ENCODE results near the gene SIRT7. TPM values are rescaled to one million over a fixed set of nuclear protein-coding genes. Genes with fewer than 3 reads are reported as not detected.

The SIRT7 gene
- polyA plus RNA-seq, 1 donor from 2014 or later, result 44.5 TPM

- H3K27me3 ChIP-seq (ENCODE audit: insufficient read depth, low read depth, low read length), result no peaks in the 10 kb centered on the region
- H3K27ac ChIP-seq (ENCODE audit: low read length), result no peak within 1 kb of the TSS
- no peaks in the 10 kb centered on the region for H3K9me2 ChIP-seq (ENCODE audit: insufficient read depth, low read length)
- H4K20me1 ChIP-seq (ENCODE audit: insufficient read depth), result no peaks in the 10 kb centered on the region
- H3K9me3 ChIP-seq (ENCODE audit: low read length), result no peaks in the 10 kb centered on the region
- no peak within 1 kb of the TSS for H3K4me3 ChIP-seq (ENCODE audit: low read length)
- no peak within 1 kb of the TSS for H3K4me2 ChIP-seq (ENCODE audit: low read length)
- no peaks in the 10 kb centered on the region for H3K36me3 ChIP-seq (ENCODE audit: insufficient read depth, low read length)
- no peaks in the 10 kb centered on the region for H3K79me2 ChIP-seq (replicated peaks; ENCODE audit: insufficient read depth, low read length)
- no peak within 1 kb of the TSS for H3K9ac ChIP-seq (ENCODE audit: low read length)
- no peak within 1 kb of the TSS for H2AFZ ChIP-seq (ENCODE audit: low read depth, low read length)
- H3F3A ChIP-seq (ENCODE audit: insufficient read depth, low read length, poor library complexity, severe bottlenecking), result no peaks in the 10 kb centered on the region
- no peak for TF ChIP-seq RAD21 (conservative IDR thresholded peaks at IDR 0.05)
- TF ChIP-seq MXI1 (conservative IDR thresholded peaks at IDR 0.05; ENCODE audit: poor library complexity, severe bottlenecking), result no peak
- no peak for TF ChIP-seq SMC3 (conservative IDR thresholded peaks at IDR 0.05; ENCODE audit: poor library complexity)
- TF ChIP-seq TAF1 (IDR thresholded peaks at IDR 0.05; ENCODE audit: low read depth), result no peak
- TF ChIP-seq REST (IDR thresholded peaks at IDR 0.05; ENCODE audit: borderline replicate concordance), result no peak
- TF ChIP-seq EZH2 (IDR thresholded peaks at IDR 0.05; ENCODE audit: borderline replicate concordance, insufficient read depth, low read length, poor library complexity, severe bottlenecking), result no peak
- no peak for TF ChIP-seq CTCF (IDR thresholded peaks at IDR 0.05; ENCODE audit: poor library complexity, severe bottlenecking)
- no peak for TF ChIP-seq EP300 (conservative IDR thresholded peaks at IDR 0.05; ENCODE audit: poor library complexity, severe bottlenecking)
- no peak for TF ChIP-seq POLR2AphosphoS5 (IDR thresholded peaks at IDR 0.05)
Observed at GRCh38 chr17:81947189-81947588, 29.2 kb upstream of the SIRT7 start, which contains the start of gene MYADML2. Gene MYADML2 (minus strand): TSS chr17:81947233. CDS start chr17:81941741, 5,492 bp downstream.

- Histone ChIP-seq H3K4me2 (ENCODE audit: low read length) (no peak overlapping the region), H3K79me2 (replicated peaks; ENCODE audit: insufficient read depth, low read length) (no peaks in the 10 kb centered on the region), H2AFZ (ENCODE audit: low read depth, low read length) (no peak overlapping the region), H3K9ac (ENCODE audit: low read length) (no peak overlapping the region), H3K4me3 (ENCODE audit: low read length) (no peak overlapping the region), H3K9me3 (ENCODE audit: low read length) (no peaks in the 10 kb centered on the region), H3K9me2 (ENCODE audit: insufficient read depth, low read length) (no peaks in the 10 kb centered on the region), H3K27me3 (ENCODE audit: insufficient read depth, low read depth, low read length) (no peaks in the 10 kb centered on the region), H3K36me3 (ENCODE audit: insufficient read depth, low read length) (no peaks in the 10 kb centered on the region), H4K20me1 (ENCODE audit: insufficient read depth) (no peaks in the 10 kb centered on the region), H3F3A (ENCODE audit: insufficient read depth, low read length, poor library complexity, severe bottlenecking) (no peaks in the 10 kb centered on the region), H3K27ac (ENCODE audit: low read length) (no peak overlapping the region)
- TF ChIP-seq MXI1 (conservative IDR thresholded peaks at IDR 0.05; ENCODE audit: poor library complexity, severe bottlenecking), result no peak
- no peak for TF ChIP-seq POLR2AphosphoS5 (IDR thresholded peaks at IDR 0.05)
- TF ChIP-seq SMC3 (conservative IDR thresholded peaks at IDR 0.05; ENCODE audit: poor library complexity), result no peak
- no peak for TF ChIP-seq EZH2 (IDR thresholded peaks at IDR 0.05; ENCODE audit: borderline replicate concordance, insufficient read depth, low read length, poor library complexity, severe bottlenecking)
- TF ChIP-seq TAF1 (IDR thresholded peaks at IDR 0.05; ENCODE audit: low read depth), result no peak
- no peak for TF ChIP-seq CTCF (IDR thresholded peaks at IDR 0.05; ENCODE audit: poor library complexity, severe bottlenecking)
- TF ChIP-seq EP300 (conservative IDR thresholded peaks at IDR 0.05; ENCODE audit: poor library complexity, severe bottlenecking), result no peak
- TF ChIP-seq REST (IDR thresholded peaks at IDR 0.05; ENCODE audit: borderline replicate concordance), result no peak
- no peak for TF ChIP-seq RAD21 (conservative IDR thresholded peaks at IDR 0.05)
Observed at GRCh38 chr17:81944858-81945257, 26.9 kb upstream of the SIRT7 start.
